HG02981 (cell line): ENCODE results near the gene FAHD1.
A peak's percentile ranks its signal among the peaks of the same experiment; 100 is the strongest.

ENCODE experiments used
- ATAC-seq: cut with Tn5 transposase; IDR thresholded peaks from one replicate; pipeline ENCODE4 v1.9.1; 2021; ENCODE audit warnings: mild to moderate bottlenecking, moderate library complexity; ENCODE audit not compliant: unreplicated experiment

FAHD1 gene

DNA sequence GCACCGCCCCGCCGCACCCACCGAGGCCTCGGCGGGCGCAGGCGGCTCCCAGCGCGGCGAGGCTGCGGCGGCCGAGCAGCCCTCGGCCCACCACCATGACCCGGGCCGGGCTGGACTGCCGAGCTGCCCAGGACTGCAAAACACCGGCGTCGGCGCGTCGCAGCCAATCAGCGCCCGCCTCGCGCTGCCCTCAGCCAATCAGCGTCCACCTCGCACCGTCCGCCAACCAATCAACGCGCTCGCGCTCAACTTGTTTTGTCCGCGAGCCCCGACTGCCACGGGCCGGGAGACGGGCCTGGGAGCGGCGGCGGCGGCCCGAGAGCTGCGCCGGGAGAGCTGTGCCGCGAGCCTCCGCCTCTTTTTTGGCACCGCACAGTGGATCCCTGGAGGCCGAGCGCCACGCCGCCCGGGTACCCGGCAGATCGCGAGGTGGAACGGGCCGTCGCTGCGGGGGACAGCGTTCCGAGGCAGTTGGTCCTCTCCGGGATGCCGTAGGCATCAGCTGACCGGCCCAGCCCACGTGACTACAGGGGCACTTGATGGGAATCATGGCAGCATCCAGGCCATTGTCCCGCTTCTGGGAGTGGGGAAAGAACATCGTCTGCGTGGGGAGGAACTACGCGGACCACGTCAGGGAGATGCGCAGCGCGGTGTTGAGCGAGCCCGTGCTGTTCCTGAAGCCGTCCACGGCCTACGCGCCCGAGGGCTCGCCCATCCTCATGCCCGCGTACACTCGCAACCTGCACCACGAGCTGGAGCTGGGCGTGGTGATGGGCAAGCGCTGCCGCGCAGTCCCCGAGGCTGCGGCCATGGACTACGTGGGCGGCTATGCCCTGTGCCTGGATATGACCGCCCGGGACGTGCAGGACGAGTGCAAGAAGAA lies at the start of gene FAHD1, which contains the start of gene HAGH:
Gene FAHD1, plus strand, starts transcription at position 516 of the 883 bp plus-strand sequence. Its CDS starts 33 bp downstream, at position 549.
Gene HAGH, minus strand, starts transcription at position 135 of the 883 bp plus-strand sequence. Its CDS starts 38 bp downstream, at position 97.
- ATAC-seq = peak; percentile 83

DNA sequence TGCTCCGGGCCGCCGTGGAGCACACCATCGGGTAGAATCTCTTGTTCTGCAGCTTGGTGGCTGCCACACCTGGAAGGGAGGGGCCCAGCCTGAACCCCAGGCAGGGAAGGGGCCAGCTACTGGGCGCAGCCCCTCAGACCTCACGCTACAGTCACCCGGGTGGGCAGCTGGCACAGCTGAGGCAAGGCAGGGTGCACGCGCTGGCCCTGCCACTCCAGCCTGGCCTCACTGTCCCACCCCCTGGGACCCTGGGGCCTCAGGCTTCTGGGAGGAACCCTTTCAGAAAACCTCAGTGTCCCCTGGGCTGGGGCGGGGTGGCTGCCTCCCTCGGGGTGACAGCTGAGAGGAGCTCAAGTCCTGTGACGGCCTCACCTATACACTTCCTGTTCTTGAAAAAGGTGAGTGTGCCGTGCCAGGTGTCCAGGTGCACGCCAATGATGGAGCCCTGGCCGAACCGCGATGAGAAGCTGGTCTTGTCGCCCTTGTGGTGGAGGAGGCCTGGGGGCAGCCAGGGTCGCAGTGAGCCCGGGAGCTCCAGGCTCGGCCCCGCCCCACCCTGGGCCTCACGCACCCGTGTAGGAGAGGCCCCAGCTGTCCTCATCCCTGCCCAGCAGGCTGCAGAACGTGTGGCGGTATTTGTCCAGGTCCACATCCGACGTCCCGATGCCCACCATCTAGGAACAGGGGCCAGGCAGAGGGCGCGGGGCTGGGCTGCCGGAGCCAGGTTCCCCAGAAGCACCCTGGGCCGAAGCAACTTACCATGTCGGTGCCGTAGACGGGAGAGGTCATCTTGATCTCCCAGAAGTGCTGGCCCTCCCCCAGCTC lies 49.4 kb upstream of the FAHD1 start:
- no peak for ATAC-seq

DNA sequence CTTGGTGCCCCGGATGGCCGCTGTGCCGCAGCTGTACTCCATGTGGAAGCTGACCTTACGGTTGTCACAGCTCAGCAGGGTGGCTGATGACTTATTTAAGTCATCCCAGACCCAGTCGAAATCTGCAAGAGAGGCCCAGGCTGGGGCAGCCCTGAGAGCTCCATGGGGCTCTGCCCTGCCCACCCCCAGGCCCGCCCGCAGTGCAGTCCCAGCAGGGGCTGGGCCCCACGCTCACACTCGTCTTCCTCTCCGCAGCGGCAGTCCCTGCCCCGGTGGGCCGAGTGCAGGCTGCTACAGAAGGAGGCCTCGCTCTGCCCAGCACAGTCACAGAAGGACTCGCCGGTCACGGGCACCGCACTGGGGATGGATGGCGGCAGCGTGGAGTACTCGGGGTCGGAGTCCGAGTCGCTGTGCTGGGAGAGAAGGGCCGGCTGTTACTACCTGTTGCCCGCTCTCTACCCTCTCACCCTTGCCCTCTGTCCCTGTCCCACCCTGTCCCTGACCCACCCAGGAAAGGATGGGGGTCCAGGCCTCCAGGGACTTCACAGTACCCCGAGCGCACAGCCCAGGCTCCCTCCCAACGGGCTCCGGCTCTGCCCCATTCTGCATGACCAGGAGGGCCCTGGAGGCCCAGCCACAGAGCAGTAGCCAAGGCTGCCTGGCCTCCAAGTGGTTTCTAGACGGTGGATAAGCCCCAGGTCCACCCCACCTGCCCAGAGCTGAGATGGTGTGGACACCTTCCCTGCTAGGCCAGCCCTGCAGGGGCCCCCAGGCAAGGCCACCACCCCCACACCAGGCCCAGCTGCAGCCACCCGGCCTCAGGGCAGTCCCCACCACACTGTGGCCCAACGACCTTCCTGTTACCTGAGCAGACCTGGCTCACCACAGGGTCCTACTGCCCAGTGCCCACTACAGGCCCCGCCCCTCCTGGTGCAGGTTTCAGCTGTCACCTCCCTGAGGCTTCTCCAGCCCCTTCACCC lies 48.5 kb upstream of the FAHD1 start:
- ATAC-seq = no peak

DNA sequence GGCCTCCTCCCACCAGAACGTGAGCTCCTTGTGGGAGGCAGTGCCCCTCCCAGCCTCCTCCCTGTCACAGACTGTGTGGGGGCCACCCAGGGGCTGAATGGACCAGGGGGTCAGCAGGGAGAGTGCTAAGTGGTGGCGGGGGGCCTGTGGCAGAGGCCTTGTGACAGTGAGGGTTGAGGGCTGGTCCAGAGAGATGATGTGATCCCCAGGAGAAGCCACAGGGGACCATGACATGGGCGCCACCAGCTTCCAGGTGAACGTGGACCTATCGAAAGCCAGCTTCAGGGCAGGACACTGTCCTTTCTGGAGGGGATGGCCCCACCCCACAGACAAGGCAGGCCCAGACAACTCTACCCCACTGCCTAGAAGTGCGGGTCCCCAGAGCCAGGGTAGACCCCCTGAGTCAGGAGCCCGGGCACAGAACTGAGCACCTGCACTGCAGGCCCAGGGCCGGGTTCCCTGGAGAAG lies 47.7 kb upstream of the FAHD1 start:
- no peak for ATAC-seq

DNA sequence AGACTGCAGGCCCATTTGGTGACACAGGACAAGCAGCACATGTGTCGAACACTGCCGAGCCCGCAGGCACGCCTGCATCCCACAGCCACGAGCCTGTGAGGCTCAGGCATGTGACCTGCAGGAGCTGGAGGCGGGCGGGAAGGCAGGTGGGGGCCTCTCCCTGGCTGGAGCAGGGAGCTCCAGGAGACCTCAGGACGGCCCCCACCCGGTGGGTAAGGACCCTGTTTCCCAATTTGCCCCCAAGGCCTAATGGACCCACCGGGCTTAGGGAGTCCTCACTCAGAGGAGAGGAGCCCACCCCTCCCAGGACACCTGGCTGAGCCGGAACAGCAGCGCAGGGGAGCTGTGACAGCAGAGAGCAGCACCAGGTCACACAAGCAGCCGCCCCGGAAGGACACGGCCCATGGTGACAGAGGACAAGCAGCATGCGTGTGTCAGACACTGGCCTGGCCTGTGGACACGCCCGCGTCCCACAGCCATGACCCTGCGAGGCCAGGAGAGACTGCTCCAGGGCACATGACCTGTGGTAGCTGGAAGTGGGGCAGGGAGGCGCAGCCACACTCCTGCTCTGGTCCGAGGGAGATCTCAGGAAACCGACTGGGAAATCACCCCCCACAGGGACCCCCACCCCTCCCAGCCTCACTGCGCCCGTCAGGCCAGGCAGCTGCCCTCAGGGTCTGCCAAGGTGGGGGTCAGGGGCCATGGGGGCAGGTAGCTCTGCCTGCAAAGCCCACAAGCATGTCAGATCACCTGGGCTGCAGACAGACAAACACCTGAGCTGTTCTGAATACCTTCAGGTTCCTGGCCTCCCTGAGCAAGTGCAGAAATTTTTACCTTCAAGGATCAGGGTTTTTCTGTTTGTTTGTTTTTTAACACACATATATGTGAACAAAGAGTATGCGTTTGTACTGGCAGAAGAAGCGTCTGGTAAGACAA lies 47.0 kb upstream of the FAHD1 start:
- ATAC-seq = no peak

DNA sequence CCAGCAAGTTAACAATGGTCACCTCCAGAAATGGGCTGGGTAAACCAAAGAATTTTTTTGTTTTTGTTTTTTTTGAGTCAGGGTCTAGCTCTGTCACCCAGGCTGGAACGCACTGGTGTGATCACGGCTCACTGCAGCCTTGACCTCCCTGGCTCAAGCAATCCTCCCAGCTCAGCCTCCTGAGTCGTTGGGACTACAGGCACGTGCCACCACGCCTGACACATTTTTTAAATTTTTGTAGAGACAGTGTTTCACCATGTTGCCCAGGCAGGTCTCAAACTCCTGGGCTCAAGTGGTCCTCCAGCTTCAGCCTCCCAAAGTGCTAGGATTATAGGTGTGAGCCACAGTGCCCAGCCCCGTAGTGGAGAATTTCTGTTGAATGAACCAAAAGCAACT lies 46.3 kb upstream of the FAHD1 start:
- ATAC-seq = no peak

DNA sequence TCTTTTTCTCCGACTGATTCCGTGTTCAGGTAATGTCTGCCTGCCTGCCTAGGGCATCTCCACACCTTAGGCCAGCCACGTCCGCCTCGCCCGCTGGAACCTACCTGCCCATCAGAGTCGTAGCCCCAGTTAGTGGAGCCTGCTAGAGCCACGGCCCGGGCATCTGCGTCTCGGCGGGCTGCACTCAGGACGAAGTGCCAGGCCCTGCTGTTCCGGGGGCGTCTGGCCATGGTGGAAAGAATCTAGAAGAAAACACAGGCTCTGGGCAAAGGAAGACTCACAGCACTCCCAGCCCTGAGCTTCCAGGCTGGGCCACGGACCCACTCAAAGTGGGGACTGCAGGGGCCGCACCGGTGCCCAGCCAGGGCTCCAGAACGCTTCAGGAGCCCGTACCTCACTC lies 45.8 kb upstream of the FAHD1 start:
- ATAC-seq = no peak

DNA sequence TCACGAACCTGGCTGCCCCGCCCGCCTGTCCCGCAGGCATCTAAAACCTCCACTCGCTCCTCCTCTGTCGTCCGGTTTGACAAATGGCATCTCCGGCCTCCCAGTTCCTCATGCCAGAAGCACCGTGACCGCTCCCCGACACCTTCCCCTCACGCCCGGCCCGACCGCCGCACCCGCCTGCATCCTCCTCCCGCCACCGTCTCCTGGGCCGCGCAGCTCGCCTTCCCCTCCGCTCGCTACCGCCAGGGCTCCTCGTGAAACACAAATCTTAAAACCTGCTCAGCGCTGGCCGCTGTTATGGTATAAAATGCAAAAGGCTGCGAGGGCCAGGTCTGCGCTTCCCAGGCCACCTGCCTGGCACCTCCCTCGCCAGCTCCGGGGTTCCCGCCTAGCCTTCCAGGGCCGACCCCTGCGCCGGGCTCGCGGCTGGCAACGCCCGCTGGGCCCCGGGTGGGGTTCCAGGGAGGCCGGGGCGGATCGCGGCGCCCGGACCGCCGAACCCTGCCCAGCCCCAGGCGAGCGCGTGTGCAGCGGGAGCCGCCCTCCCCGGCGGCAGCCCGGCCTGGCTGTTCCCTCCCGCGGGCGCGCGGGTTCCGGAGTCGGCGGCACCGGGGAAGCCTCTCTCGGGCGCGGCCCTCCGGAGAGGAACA lies 45.1 kb upstream of the FAHD1 start:
- peak; percentile 5 for ATAC-seq

DNA sequence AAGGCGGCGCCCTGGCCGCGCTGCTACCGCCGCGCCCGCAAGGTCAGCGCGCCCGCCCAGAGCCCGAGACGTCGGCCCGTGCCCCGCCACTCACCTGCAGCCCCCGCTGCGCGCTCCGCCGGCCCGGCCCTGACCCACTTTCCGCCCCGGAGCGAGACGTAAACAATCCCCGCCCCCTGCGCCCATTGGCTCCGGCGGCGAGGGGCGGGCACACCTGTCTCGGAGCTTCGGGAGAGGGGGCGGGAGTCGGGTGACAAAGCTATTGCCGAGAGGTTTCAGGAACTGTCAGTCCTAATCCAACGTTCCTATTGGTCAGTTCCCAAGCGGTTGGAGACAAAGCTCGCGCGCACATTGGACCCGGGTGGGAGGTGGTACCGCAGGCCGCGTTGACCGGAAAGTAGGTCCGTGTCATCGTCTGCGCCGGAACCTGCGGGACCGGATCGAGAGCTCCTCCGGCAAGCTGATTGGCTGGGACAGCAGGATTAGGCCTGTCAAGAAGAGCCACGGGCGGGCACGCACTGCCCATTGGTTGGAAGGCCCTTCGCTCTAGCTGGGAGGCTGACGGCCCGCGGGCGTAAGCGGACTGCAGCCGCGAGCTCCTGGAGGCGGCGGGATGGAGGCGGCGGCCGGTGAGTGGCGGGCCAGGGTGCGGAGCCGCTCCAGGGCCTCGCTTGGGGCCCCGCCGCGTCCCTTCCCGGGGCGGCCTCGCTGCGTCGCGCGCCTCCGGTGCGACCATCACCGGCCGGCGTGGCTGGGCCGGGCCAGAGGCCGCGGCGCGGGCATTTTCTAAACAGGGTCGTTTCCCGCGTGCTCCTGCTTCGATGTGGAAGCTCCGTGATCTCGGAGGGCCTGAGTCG lies 44.4 kb upstream of the FAHD1 start, which contains the start of the genes NUBP2 and SPSB3:
Gene NUBP2, plus strand, starts transcription at position 553 of the 857 bp plus-strand sequence. Its CDS starts 61 bp downstream, at position 614.
Gene SPSB3, minus strand, starts transcription at position 164 of the 857 bp plus-strand sequence. CDS start 1,088 bp downstream, outside the sequence.
- peak; percentile 83 for ATAC-seq

DNA sequence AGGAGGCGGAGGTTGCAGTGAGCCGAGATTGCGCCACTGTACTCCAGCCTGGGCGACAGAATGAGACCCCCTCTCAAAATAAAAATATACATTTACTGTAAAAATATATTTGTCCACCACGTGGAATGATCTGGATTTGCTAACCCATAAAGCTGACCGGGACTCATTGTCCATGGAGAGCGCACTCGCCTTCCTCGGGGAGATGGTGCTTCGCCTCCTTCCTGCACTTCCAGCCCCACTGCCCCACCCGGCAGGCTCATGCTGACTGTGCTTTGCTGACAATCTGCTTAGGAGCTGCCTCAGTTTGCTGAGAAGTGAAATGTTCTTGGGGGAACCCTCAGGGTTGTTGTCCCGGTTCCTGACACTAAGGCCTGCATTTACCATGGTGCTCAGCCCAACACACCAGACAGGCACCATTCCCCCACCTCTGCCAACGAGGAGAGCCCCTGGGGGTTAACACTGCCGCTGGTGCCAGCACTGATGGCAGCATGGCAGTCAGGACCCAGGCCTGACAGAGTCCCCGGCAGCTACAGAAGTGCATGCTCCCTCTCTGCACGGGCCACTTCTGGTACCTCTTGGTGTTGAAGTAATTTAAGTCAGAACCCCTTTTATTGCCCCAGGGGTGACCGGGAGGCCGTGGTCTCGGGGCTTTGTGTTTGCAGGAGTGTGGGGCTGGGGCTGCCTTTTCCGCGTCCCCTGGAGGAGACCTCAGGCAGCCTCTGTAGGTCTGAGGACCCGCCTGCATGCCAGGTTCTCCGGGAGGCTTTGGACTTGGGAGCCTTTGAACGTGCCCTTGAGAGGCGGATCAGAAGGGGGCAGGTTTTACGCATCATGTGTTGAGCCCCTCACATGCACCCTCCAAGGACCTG lies 41.8 kb upstream of the FAHD1 start:
- ATAC-seq = no peak

DNA sequence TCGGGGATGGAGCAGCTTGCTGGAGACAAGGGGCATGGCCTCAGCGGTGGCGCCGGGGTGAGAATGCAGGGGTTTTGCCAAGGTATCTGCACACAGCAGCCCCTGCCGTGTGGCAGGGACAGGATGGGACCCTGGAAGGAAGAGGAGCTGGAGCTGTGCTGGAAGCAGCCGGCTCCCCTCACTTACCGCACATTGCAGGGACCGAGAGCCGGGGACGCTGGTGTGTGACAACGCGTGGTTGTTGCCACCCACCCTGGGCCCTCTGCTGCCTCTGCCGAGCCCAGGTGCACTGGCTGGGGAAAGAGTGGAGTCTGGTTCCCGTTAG lies 41.2 kb upstream of the FAHD1 start:
- ATAC-seq = no peak

DNA sequence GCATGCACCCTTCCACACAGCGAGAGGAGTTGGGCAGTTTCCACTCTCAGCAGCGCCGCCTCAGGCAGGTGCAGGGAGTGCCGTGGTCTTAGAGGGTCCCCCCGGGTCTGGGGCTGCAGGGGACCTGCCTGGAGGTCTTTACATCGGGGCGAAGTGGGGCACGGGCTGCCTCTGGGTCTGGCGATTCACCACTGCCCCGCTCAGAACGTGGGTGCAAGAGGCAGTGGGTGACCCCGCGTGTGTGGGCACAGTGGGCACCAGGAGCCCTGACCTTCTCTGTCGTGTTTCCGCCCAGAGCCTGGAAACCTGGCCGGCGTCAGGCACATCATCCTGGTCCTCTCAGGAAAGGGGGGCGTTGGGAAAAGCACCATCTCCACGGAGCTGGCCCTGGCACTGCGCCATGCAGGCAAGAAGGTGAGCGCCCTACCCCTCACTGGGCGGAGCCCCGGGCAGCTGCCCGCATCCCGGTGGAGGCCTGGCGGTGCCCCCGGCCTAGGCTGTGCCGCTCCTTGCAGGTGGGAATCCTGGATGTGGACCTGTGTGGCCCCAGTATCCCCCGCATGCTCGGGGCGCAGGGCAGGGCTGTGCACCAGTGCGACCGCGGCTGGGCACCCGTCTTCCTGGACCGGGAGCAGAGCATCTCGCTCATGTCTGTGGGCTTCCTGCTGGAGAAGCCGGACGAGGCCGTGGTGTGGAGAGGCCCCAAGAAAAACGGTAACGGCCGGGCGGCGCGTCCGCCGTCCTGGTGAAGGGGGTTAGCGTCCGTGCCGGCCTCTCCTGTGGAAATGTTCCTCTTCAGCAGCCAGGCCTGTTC lies 40.6 kb upstream of the FAHD1 start:
- ATAC-seq = no peak

DNA sequence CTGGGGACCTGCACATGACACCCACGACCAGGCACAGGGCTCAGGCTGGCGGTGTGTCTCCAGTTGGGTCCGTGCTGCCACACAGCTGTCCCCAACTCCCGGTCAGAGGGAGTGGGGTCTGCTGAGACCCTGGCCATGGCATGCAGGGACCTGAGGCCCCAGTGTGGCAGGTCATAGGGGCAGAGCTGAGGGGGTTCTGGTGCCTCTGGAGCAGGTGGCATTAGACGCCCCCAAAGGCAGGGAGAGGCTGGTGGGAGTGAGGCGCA lies 40.0 kb upstream of the FAHD1 start:
- no peak for ATAC-seq

DNA sequence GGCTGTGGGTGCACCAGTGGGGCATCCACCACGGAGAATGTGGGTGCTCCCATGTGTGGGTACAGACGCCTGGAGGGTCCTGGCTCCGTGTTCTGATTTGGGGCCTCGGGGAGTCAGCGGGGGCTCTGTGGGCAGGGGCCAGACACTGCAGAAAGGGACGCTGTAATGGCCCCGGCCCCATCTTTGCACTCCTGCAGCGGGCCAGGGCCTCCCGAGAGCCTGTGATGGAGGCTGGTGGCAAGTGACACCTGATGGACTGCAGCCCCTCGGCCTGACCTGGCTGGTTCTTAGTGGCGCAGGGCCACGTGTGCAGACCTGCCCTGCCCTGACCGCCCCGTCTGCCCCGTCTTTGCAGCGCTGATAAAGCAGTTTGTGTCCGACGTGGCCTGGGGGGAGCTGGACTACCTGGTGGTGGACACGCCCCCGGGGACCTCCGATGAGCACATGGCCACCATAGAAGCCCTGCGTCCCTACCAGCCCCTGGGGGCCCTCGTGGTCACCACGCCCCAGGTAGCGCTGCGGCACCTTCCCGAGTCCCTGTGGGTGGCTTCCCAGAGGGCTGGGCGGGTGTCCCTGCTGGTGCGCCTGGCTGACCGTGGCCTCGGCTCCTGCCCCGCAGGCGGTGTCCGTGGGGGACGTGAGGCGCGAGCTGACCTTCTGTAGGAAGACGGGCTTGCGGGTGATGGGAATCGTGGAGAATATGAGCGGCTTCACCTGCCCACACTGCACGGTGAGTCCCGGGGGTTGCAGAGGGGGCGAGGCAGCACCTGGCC lies 39.5 kb upstream of the FAHD1 start:
- no peak for ATAC-seq

DNA sequence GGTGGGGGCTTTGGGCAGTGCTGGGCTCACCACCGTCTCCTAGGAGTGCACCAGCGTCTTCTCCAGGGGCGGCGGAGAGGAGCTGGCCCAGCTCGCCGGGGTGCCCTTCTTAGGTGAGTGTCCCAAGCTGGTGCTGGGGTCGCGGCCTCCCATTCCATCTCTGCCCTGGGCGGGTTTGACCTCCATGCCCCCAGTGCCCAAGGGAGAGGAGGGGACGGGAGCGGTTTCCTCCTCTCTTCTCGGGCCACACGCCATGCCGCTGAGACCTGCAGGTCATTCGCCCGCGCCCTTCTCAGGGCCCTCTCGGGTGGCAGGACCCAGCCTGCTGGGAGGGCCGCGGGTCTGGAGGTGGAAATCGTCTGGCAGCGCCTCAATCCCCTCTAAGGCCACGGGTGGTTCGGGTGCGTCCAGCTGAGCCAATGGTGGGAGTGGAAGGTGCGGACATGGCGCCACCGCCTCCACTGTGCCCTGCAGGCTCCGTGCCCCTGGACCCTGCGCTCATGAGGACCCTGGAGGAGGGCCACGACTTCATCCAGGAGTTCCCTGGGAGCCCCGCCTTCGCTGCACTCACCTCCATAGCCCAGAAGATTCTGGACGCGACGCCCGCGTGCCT lies 38.8 kb upstream of the FAHD1 start:
- no peak for ATAC-seq
